ENCODE data around the gene TUBB4A.

The TUBB4A gene

DNA sequence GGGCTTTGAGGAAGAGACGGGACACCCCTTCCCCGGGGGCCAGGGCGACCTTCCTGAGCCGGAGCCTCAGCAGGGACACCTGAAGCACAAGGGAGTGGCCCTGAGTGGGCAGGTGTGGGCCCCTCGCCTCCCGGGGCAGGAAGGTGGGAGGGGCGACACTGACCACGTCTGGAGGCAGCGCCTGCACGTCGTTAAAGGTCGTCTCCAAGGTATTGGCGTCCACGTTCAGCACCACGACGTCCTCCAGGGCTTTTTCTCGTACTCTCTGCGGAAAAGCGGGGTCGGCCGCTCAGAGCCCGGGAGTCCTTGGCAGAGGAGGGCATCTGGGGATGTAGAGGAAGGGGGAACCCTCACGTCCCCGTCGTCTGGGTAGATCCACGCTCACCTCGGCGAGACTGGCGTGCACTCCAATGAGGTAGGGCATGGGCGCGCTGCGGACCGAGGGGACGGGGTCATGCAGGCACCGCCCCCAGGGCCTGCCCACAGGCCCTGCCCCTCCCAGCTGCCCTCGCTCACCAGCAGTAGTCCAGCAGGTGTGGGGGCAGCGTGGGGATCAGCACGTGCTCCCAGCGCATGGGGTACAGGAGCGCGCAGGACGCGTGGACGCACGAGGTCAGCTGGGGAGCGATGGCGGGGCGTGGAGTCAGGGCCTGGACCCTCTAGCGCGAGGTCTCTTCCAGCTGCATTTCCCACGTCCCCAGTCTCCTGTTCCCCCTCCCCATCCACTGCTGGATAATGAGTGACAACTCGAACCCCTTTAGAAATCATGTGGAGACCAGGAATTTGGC, 26.6 kb downstream of the TUBB4A start:
- Histone ChIP-seq H3K4me3 (ENCODE audit: low read depth in 1 of 2, low read length in 2 of 2) (no peak overlapping the region), H3K36me3 (ENCODE audit: insufficient read depth, low read length) (no peaks in the 10 kb centered on the region), H3K4me1 (ENCODE audit: insufficient read depth, low read length) (peaks cover 6% of the 10 kb centered on the region), H3K27me3 (ENCODE audit: control insufficient read depth in 1 of 2, insufficient read depth in 2 of 2, low read length in 2 of 2) (peaks cover 10 to 23% of the 10 kb centered on the region in 2 donors), H3K9ac (ENCODE audit: low read length) (no peak overlapping the region), H3K9me3 (ENCODE audit: low read length) (no peaks in the 10 kb centered on the region), H3K27ac (ENCODE audit: low read depth, low read length) (no peak overlapping the region)

DNA sequence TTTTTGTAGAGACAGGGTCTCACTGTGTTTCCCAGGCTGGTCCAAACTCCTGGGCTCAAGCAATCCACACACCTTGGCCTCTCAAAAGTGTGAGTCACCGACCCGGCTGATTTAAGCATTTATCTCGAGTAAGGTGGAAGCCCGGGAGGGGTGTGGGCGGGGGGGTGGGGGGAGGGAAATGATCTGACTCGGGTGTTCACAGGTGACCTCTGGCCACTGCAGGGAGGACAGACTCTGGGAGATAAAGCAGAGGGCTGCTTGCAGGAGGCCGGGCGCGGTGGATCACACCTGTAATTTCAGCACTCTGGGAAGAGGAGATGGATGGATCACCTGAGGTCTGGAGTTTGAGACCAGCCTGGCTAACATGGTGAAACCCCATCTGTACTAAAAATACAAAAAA, 28.5 kb downstream of the TUBB4A start:
- no peak overlapping the region for H3K9ac ChIP-seq (ENCODE audit: low read length)
- H3K27ac ChIP-seq (ENCODE audit: low read depth, low read length), result no peak overlapping the region
- H3K27me3 ChIP-seq (ENCODE audit: control insufficient read depth in 1 of 2, insufficient read depth in 2 of 2, low read length in 2 of 2), result peaks cover 10 to 23% of the 10 kb centered on the region in 2 donors
- peaks cover 6% of the 10 kb centered on the region for H3K4me1 ChIP-seq (ENCODE audit: insufficient read depth, low read length)
- H3K9me3 ChIP-seq (ENCODE audit: low read length), result no peaks in the 10 kb centered on the region
- H3K4me3 ChIP-seq (ENCODE audit: low read depth in 1 of 2, low read length in 2 of 2), result no peak overlapping the region
- H3K36me3 ChIP-seq (ENCODE audit: insufficient read depth, low read length), result no peaks in the 10 kb centered on the region

DNA sequence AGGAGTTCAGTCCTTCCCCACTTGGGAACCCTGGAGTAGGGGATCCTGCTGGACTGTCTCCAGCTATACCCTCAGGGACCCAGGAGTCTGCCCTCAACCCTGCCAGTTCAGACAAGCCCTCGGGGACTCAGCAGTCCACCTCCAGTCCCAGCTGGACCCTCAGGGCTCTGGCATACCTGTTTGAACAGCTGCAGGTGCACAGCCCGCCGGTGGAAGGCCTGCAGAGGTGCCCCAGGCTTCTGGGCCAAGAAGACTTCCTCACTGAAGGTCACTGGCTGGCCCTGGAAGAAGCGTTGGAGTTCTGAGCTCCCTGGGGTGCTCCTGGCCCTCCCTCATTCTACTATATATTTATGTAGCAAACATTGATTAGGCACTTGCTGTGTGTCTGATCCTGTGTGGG, 29.4 kb downstream of the TUBB4A start:
- Histone ChIP-seq H3K4me3 (ENCODE audit: low read depth in 1 of 2, low read length in 2 of 2) (no peak overlapping the region), H3K9ac (ENCODE audit: low read length) (no peak overlapping the region), H3K9me3 (ENCODE audit: low read length) (no peaks in the 10 kb centered on the region), H3K36me3 (ENCODE audit: insufficient read depth, low read length) (no peaks in the 10 kb centered on the region), H3K4me1 (ENCODE audit: insufficient read depth, low read length) (peaks cover 6% of the 10 kb centered on the region), H3K27ac (ENCODE audit: low read depth, low read length) (no peak overlapping the region), H3K27me3 (ENCODE audit: control insufficient read depth in 1 of 2, insufficient read depth in 2 of 2, low read length in 2 of 2) (peaks cover 10 to 23% of the 10 kb centered on the region in 2 donors)

GRCh38 chr19:6471076-6471475, 31.0 kb downstream of the TUBB4A start:
- no peak overlapping the region for H3K27ac ChIP-seq (ENCODE audit: low read depth, low read length)
- H3K4me3 ChIP-seq (ENCODE audit: low read depth in 1 of 2, low read length in 2 of 2), result no peak overlapping the region
- no peaks in the 10 kb centered on the region for H3K9me3 ChIP-seq (ENCODE audit: low read length)
- peaks cover 4 to 11% of the 10 kb centered on the region in 2 donors for H3K27me3 ChIP-seq (ENCODE audit: control insufficient read depth in 1 of 2, insufficient read depth in 2 of 2, low read length in 2 of 2)
- H3K36me3 ChIP-seq (ENCODE audit: insufficient read depth, low read length), result no peaks in the 10 kb centered on the region
- no peak overlapping the region for H3K9ac ChIP-seq (ENCODE audit: low read length)
- H3K4me1 ChIP-seq (ENCODE audit: insufficient read depth, low read length), result peaks cover under 1% of the 10 kb centered on the region

GRCh38 chr19:6470173-6470572, 31.9 kb downstream of the TUBB4A start:
- Histone ChIP-seq H3K27ac (ENCODE audit: low read depth, low read length) (no peak overlapping the region), H3K9ac (ENCODE audit: low read length) (no peak overlapping the region), H3K36me3 (ENCODE audit: insufficient read depth, low read length) (no peaks in the 10 kb centered on the region), H3K9me3 (ENCODE audit: low read length) (no peaks in the 10 kb centered on the region), H3K4me1 (ENCODE audit: insufficient read depth, low read length) (no peaks in the 10 kb centered on the region), H3K27me3 (ENCODE audit: control insufficient read depth in 1 of 2, insufficient read depth in 2 of 2, low read length in 2 of 2) (peaks cover 0 to 4% of the 10 kb centered on the region in 2 donors), H3K4me3 (ENCODE audit: low read depth in 1 of 2, low read length in 2 of 2) (no peak overlapping the region)

DNA sequence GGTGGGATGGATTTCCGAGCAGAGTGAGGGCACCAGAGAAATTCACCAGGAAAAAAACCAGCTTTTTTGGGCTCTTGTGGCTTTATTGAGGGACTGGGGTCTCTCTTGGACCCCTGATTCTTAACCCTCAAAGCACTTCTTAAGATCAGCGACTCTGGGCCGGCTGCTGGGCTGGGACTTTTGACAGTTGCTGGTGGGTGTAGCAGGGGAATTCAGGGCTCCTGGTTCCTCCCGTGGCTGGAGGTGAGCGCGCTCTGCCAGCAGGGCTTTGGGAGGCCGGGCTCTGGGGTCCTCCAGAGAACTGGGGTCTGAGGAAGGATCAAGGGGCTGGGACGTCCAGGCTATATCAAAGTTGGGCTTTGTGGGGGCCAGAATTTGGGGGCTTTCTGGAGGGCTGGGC, 34.7 kb downstream of the TUBB4A start:
- no peak overlapping the region for H3K4me3 ChIP-seq (ENCODE audit: low read depth in 1 of 2, low read length in 2 of 2)

DNA sequence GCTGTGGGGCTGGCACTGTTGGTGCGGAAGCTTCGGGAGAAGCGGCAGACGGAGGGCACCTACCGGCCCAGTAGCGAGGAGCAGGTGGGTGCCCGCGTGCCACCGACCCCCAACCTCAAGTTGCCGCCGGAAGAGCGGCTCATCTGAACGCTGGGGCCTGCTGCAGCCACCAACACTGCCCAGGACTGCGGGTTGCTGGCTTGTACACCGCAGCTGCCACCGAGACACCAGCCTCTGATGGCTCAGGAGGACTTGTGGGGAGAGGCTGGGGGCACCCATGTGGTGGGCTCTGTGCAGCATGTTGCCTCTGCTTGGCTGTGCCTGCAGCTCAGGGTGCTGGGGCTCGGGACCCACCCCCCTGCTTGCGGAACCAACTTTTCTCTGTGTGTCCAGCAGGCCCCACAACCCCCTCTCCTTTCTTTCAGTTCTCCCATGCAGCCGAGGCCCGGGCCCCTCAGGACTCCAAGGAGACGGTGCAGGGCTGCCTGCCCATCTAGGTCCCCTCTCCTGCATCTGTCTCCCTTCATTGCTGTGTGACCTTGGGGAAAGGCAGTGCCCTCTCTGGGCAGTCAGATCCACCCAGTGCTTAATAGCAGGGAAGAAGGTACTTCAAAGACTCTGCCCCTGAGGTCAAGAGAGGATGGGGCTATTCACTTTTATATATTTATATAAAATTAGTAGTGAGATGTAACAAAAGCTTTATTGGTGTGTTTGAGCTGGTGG, 35.4 kb downstream of the TUBB4A start:
- no peaks in the 10 kb centered on the region for H3K9me3 ChIP-seq (ENCODE audit: low read length)
- no peak overlapping the region for H3K4me3 ChIP-seq (ENCODE audit: low read depth in 1 of 2, low read length in 2 of 2)

More for the DNA sequence above, 34.7 kb downstream of the TUBB4A start:
- H3K9me3 ChIP-seq (ENCODE audit: low read length), result no peaks in the 10 kb centered on the region
- no peak overlapping the region for H3K9ac ChIP-seq (ENCODE audit: low read length)
- no peaks in the 10 kb centered on the region for H3K36me3 ChIP-seq (ENCODE audit: insufficient read depth, low read length)
- peaks cover 0 to 22% of the 10 kb centered on the region in 2 donors for H3K27me3 ChIP-seq (ENCODE audit: control insufficient read depth in 1 of 2, insufficient read depth in 2 of 2, low read length in 2 of 2)
- no peaks in the 10 kb centered on the region for H3K4me1 ChIP-seq (ENCODE audit: insufficient read depth, low read length)
- H3K27ac ChIP-seq (ENCODE audit: low read depth, low read length), result no peak overlapping the region

DNA sequence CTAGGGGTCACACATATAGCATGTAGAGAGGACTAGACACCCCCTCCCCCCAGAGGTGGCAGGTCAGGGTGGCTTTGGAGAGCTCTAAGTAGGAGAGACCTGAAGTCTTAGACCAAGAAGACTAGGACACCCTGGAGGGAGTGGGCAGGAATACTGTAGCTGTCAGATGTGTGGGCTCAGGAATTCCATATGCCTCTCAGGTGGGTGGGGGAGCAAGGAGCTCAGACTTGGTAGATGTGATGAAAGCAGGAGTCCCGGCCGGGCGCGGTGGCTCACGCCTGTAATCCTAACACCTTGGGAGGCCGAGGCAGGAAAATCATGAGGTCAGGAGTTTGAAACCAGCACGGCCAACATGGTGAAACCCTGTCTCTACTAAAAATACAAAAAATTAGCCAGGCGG, 36.4 kb downstream of the TUBB4A start:
- Histone ChIP-seq H3K9ac (ENCODE audit: low read length) (no peak overlapping the region), H3K27ac (ENCODE audit: low read depth, low read length) (no peak overlapping the region)

More for the DNA sequence above, 35.4 kb downstream of the TUBB4A start:
- Histone ChIP-seq H3K27ac (ENCODE audit: low read depth, low read length) (no peak overlapping the region), H3K4me1 (ENCODE audit: insufficient read depth, low read length) (no peaks in the 10 kb centered on the region), H3K36me3 (ENCODE audit: insufficient read depth, low read length) (no peaks in the 10 kb centered on the region), H3K27me3 (ENCODE audit: control insufficient read depth in 1 of 2, insufficient read depth in 2 of 2, low read length in 2 of 2) (peaks cover 0 to 22% of the 10 kb centered on the region in 2 donors), H3K9ac (ENCODE audit: low read length) (no peak overlapping the region)

DNA sequence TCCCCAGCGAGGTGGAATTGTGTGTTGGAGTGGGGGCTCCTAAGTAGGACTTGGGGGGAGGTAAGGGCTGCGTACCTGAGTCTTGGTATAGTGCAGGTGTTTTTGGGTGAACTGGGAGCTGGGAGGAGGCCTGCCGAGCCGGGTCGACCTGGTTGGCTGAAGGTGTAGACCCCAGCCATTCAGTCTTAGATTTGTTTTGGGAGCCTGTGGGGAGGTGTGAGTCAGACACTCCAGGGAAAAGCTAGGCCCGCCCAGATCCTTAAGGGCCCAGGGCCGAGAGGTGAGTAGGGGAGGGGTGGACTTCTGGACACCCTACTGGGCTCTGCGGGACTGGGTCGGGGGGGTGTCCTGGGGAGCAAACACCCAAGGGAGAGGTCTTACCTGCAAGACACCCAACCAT, 37.1 kb downstream of the TUBB4A start:
- H3K27me3 ChIP-seq (ENCODE audit: control insufficient read depth in 1 of 2, insufficient read depth in 2 of 2, low read length in 2 of 2), result peaks cover 0 to 22% of the 10 kb centered on the region in 2 donors
- H3K9ac ChIP-seq (ENCODE audit: low read length), result no peak overlapping the region
- no peaks in the 10 kb centered on the region for H3K36me3 ChIP-seq (ENCODE audit: insufficient read depth, low read length)
- H3K27ac ChIP-seq (ENCODE audit: low read depth, low read length), result no peak overlapping the region
- H3K9me3 ChIP-seq (ENCODE audit: low read length), result no peaks in the 10 kb centered on the region
- H3K4me1 ChIP-seq (ENCODE audit: insufficient read depth, low read length), result no peaks in the 10 kb centered on the region
- H3K4me3 ChIP-seq (ENCODE audit: low read depth in 1 of 2, low read length in 2 of 2), result no peak overlapping the region

More for the DNA sequence above, 36.4 kb downstream of the TUBB4A start:
- H3K27me3 ChIP-seq (ENCODE audit: control insufficient read depth in 1 of 2, insufficient read depth in 2 of 2, low read length in 2 of 2), result peaks cover 0 to 22% of the 10 kb centered on the region in 2 donors
- no peaks in the 10 kb centered on the region for H3K36me3 ChIP-seq (ENCODE audit: insufficient read depth, low read length)
- H3K4me1 ChIP-seq (ENCODE audit: insufficient read depth, low read length), result no peaks in the 10 kb centered on the region
- H3K4me3 ChIP-seq (ENCODE audit: low read depth in 1 of 2, low read length in 2 of 2), result no peak overlapping the region
- H3K9me3 ChIP-seq (ENCODE audit: low read length), result no peaks in the 10 kb centered on the region

DNA sequence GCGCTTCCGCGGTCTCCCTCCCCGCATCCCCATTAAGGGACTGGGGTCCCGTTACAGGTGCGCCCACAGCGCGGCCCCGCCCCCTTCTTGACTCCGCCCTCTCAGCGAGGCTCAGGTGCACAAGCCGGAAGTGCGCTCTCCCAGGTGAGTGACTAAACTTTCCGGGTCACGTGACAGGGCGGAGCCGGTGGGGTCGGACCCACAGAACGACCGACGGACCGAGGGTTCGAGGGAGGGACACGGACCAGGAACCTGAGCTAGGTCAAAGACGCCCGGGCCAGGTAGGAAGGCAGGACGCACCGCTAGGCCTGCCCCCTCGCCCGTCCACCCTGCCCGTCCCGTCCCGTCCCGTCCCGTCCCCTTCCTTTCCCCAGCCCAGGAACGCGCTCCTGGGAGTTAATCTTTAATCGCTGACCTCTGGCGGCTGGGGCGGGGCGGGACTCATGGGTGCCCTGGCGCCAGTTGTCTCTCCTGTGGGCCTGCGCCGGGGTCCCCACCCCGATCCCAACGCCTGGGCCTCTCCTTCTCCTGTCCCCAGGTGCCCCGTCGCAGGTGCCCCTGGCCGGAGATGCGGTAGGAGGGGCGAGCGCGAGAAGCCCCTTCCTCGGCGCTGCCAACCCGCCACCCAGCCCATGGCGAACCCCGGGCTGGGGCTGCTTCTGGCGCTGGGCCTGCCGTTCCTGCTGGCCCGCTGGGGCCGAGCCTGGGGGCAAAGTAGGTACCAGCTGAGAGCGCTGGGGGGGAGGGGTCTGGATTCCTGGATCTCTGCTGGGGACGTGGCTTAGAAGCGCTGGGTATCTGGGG, 37.8 kb downstream of the TUBB4A start, which contains the start of gene CRB3:
Gene CRB3 (plus strand): TSS at position 202 of the 804 bp plus-strand sequence. CDS start 431 bp downstream, at position 633.
- Histone ChIP-seq H3K27me3 (ENCODE audit: control insufficient read depth in 1 of 2, insufficient read depth in 2 of 2, low read length in 2 of 2) (peaks cover 0 to 22% of the 10 kb centered on the region in 2 donors), H3K9ac (ENCODE audit: low read length) (no peak within 1 kb of the TSS), H3K4me1 (ENCODE audit: insufficient read depth, low read length) (no peaks in the 10 kb centered on the region), H3K27ac (ENCODE audit: low read depth, low read length) (no peak within 1 kb of the TSS), H3K36me3 (ENCODE audit: insufficient read depth, low read length) (no peaks in the 10 kb centered on the region), H3K9me3 (ENCODE audit: low read length) (no peaks in the 10 kb centered on the region), H3K4me3 (ENCODE audit: low read depth in 1 of 2, low read length in 2 of 2) (no peak within 1 kb of the TSS)
